GM21447 (cell line): ENCODE measurements around the gene CD80.

ENCODE experiments used
- ATAC-seq: cut with Tn5 transposase; IDR thresholded peaks from one replicate; pipeline ENCODE4 v1.9.1; 2021; ENCODE audit not compliant: unreplicated experiment

CD80 gene

GRCh38 chr3:119500265-119500664 is 59.1 kb downstream of the CD80 start:
- ATAC-seq = no peak

- peak; percentile 97 for ATAC-seq
These were observed 61.0 kb downstream of the CD80 start, which contains the start of gene TIMMDC1 for GRCh38 chr3:119498186-119499011. TSS of gene TIMMDC1 (plus strand) at chr3:119498547. CDS start at chr3:119498734, 187 bp downstream.

DNA sequence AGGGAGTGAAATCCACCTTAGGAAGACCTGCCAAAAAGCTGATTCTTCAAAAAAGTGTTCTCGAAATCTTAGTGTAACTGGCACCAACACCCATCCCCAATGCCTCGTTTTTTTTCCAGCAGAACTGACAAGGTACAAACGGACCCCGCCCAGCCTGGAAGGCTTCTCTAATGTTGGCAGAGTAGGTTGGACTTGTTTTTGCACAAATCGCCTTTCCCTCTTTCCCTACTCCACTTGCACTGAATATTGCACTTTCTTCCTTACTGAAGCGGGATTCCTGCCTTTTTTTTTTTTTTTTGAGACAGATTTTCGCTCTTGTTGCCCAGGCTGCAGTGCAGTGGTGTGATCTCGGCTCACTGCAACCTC is 61.6 kb downstream of the CD80 start:
- peak; percentile 2 for ATAC-seq

DNA sequence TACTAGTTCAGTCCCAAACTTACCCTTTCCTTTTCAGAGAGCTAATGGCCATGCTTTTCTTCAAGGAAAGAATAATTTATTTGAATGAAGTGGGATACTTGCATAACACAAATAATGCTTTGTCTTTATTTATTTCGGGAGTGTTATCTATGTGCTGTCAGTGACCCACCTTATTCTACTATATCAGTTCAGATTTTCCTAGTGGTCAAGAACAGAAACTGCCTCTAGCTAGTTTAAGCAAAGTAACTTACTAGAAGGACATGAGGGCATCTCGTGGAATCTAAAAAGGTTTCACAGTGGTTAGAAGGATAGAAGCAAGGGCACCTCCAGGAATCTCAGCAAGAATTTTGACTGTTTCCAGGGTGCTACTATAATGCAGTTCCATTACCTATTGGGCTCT is 64.8 kb downstream of the CD80 start:
- ATAC-seq = no peak

GRCh38 chr3:119492810-119493209 is 66.6 kb downstream of the CD80 start:
- ATAC-seq = no peak

- no peak for ATAC-seq
These were observed 67.3 kb downstream of the CD80 start for GRCh38 chr3:119492128-119492527.

- ATAC-seq = no peak
These were observed 69.3 kb downstream of the CD80 start for GRCh38 chr3:119490153-119490552.

GRCh38 chr3:119485563-119485962 is 73.9 kb downstream of the CD80 start:
- no peak for ATAC-seq

GRCh38 chr3:119483101-119483500 is 76.3 kb downstream of the CD80 start:
- ATAC-seq = no peak

GRCh38 chr3:119481079-119481478 is 78.3 kb downstream of the CD80 start:
- no peak for ATAC-seq
